NCI-H2029 treated with DMSO at 0.1 percent for 48 hours (cell line): ENCODE data around the gene TMTC4.

Experiments used
- DNase-seq: peaks from one replicate; lab custom pipeline; 2025; lab: John Stamatoyannopoulos, UW

The TMTC4 gene

GRCh38 chr13:100666124-100666523, 8.5 kb downstream of the TMTC4 start:
- DNase-seq, result peak; percentile 8

GRCh38 chr13:100665403-100665802, 9.2 kb downstream of the TMTC4 start:
- DNase-seq, result no peak

GRCh38 chr13:100664171-100664900, 10.3 kb downstream of the TMTC4 start:
- DNase-seq, result no peak

GRCh38 chr13:100662468-100663211, 12.0 kb downstream of the TMTC4 start:
- DNase-seq, result no peak

GRCh38 chr13:100660761-100661160, 13.8 kb downstream of the TMTC4 start:
- no peak for DNase-seq

GRCh38 chr13:100659578-100659977, 15.0 kb downstream of the TMTC4 start:
- DNase-seq, result no peak

- no peak for DNase-seq
Measured at GRCh38 chr13:100658363-100658762, 16.2 kb downstream of the TMTC4 start.

GRCh38 chr13:100657881-100658315, 16.7 kb downstream of the TMTC4 start:
- no peak for DNase-seq

- DNase-seq, result no peak
Measured at GRCh38 chr13:100652510-100652909, 22.1 kb downstream of the TMTC4 start.

GRCh38 chr13:100650326-100650725, 24.3 kb downstream of the TMTC4 start:
- peak; percentile 41 for DNase-seq

- DNase-seq, result no peak
Measured at GRCh38 chr13:100648354-100648753, 26.2 kb downstream of the TMTC4 start.

- no peak for DNase-seq
Measured at GRCh38 chr13:100646871-100647270, 27.7 kb downstream of the TMTC4 start.

GRCh38 chr13:100646030-100646673, 28.4 kb downstream of the TMTC4 start:
- DNase-seq, result no peak

- DNase-seq, result peak; percentile 30
Measured at GRCh38 chr13:100645382-100645781, 29.2 kb downstream of the TMTC4 start.

GRCh38 chr13:100644371-100644770, 30.2 kb downstream of the TMTC4 start:
- no peak for DNase-seq

- DNase-seq, result no peak
Measured at GRCh38 chr13:100637796-100638195, 36.8 kb downstream of the TMTC4 start.

- DNase-seq, result no peak
Measured at GRCh38 chr13:100637380-100637779, 37.2 kb downstream of the TMTC4 start.

GRCh38 chr13:100636441-100636840, 38.2 kb downstream of the TMTC4 start:
- no peak for DNase-seq

GRCh38 chr13:100636004-100636403, 38.6 kb downstream of the TMTC4 start:
- DNase-seq, result no peak

GRCh38 chr13:100634696-100635095, 39.9 kb downstream of the TMTC4 start:
- no peak for DNase-seq

- DNase-seq, result peak; percentile 1
Measured at GRCh38 chr13:100633461-100633860, 41.1 kb downstream of the TMTC4 start.

GRCh38 chr13:100630555-100630954, 44.0 kb downstream of the TMTC4 start:
- DNase-seq, result no peak

GRCh38 chr13:100627120-100627519, 47.5 kb downstream of the TMTC4 start:
- DNase-seq, result no peak
